ENCODE measurements around the gene CHAF1B. TPM values are rescaled to one million over a fixed set of nuclear protein-coding genes. Genes with fewer than 3 reads are reported as not detected.

The CHAF1B gene
- total and polyA plus RNA-seq, 9 of the 15 experiments (the other 6 are each of a cell fraction or from before 2014, with no cell fraction given): 7.5 to 36.8 (median 21.0) TPM

DNA sequence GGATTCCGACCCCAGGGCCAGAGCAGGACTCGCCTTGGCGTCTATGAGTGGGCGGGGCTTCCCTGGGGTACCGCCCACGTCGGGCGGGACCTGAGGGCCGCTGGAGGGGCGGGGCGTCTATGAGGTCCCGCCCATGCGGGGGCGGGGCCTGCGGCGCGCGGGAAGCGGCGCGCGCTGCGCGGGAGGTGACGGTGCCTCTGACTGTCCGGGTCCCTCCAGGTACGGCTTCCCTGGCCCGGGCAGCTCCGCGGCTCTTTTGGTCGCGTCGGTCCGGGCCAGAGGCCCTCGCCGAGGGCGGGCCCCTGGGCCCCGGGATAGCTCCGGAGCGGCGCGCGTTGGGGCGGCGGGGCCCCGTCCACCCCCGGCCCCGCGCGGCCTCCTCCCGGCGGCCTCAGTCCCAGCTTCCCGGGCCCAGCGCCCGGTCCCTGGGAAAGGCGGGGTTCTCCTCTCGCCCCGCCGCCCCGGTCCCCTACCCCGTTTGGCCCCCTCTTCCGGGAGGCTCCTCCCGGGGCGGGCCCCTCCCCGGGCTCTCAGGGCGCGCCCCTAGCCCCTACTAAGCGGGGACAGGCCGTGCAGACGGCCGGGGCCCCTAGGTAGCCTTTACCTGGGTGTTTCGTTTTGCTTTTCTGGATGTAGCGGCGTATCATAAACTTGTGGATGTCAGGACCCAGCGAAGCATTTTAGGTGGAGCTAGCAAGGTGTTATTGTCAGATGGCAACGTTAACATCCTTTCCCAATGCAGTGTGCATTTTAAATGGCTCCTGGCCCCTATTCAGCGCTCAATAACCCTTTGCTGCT is at the start of gene CHAF1B (continued):
- no peak for TF ChIP-seq ZNF253 (CRISPR knock-in tag; conservative IDR thresholded peaks at IDR 0.05)
- TF ChIP-seq ZNF561 (CRISPR knock-in tag; conservative IDR thresholded peaks at IDR 0.05): no peak
- no peak for TF ChIP-seq TAF9B (IDR thresholded peaks at IDR 0.05; ENCODE audit: partially characterized antibody)
- no peak for TF ChIP-seq HIVEP1 (CRISPR knock-in tag; IDR thresholded peaks at IDR 0.05)
- TF ChIP-seq SMAD4 (CRISPR knock-in tag; conservative IDR thresholded peaks at IDR 0.05): peak; percentile 39; the same call in 1 of the 2 replicates
- peak; percentile 49; the same call in 1 of the 2 replicates for TF ChIP-seq JUND (IDR thresholded peaks at IDR 0.05; ENCODE audit: borderline replicate concordance, low read depth, low read length)
- TF ChIP-seq JUND (tag; IDR thresholded peaks at IDR 0.05; ENCODE audit: borderline replicate concordance, low read depth, low read length): no peak
- TF ChIP-seq ZSCAN29 (IDR thresholded peaks at IDR 0.05): no peak
- TF ChIP-seq, protein P1, sequence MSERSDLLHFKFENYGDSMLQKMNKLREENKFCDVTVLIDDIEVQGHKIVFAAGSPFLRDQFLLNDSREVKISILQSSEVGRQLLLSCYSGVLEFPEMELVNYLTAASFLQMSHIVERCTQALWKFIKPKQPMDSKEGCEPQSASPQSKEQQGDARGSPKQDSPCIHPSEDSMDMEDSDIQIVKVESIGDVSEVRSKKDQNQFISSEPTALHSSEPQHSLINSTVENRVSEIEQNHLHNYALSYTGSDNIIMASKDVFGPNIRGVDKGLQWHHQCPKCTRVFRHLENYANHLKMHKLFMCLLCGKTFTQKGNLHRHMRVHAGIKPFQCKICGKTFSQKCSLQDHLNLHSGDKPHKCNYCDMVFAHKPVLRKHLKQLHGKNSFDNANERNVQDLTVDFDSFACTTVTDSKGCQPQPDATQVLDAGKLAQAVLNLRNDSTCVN (CRISPR knock-in tag; IDR thresholded peaks at IDR 0.05): no peak
- TF ChIP-seq ZNF133 (CRISPR knock-in tag; IDR thresholded peaks at IDR 0.05): no peak
- TF ChIP-seq CREB3 (tag; conservative IDR thresholded peaks at IDR 0.05; ENCODE audit: low read depth): no peak
- TF ChIP-seq HMGN3 (IDR thresholded peaks at IDR 0.05; ENCODE audit: borderline replicate concordance, extremely low read depth, insufficient read length, low read depth, low read length): peak; percentile 90
- TF ChIP-seq SMAD3 (CRISPR knock-in tag; conservative IDR thresholded peaks at IDR 0.05): no peak
- TF ChIP-seq PTBP1 (IDR thresholded peaks at IDR 0.05; ENCODE audit: low read depth, low read length): no peak
- no peak for TF ChIP-seq STAT6 (CRISPR knock-in tag; IDR thresholded peaks at IDR 0.05)
- TF ChIP-seq SPI1 (IDR thresholded peaks at IDR 0.05; ENCODE audit: borderline replicate concordance, low read depth, low read length): no peak
- TF ChIP-seq HNRNPH1 (optimal IDR thresholded peaks at IDR 0.05; ENCODE audit: low read depth, low read length): no peak
- TF ChIP-seq CBX5 (IDR thresholded peaks at IDR 0.05; ENCODE audit: borderline replicate concordance, low read depth): no peak
- no peak for TF ChIP-seq IRF2 (CRISPR knock-in tag; IDR thresholded peaks at IDR 0.05)
- TF ChIP-seq ZNF77 (CRISPR knock-in tag; IDR thresholded peaks at IDR 0.05): no peak
- no peak for TF ChIP-seq DMBX1 (CRISPR knock-in tag; IDR thresholded peaks at IDR 0.05; ENCODE audit: borderline replicate concordance)
- peak; percentile 83 for TF ChIP-seq KDM5B (IDR thresholded peaks at IDR 0.05; ENCODE audit: insufficient replicate concordance, low read depth, low read length)
- no peak for TF ChIP-seq ZNF436 (CRISPR knock-in tag; IDR thresholded peaks at IDR 0.05)
- TF ChIP-seq FOXA3 (CRISPR knock-in tag; conservative IDR thresholded peaks at IDR 0.05 in 1 of 2, IDR thresholded peaks at IDR 0.05 in 1 of 2): no peak
- TF ChIP-seq MCM2 (IDR thresholded peaks at IDR 0.05; ENCODE audit: low read depth): no peak
